Measurements from ENCODE around the gene ASB17. TPM values are rescaled to one million over a fixed set of nuclear protein-coding genes. Genes with fewer than 3 reads are reported as not detected.

The ASB17 gene, protein sequence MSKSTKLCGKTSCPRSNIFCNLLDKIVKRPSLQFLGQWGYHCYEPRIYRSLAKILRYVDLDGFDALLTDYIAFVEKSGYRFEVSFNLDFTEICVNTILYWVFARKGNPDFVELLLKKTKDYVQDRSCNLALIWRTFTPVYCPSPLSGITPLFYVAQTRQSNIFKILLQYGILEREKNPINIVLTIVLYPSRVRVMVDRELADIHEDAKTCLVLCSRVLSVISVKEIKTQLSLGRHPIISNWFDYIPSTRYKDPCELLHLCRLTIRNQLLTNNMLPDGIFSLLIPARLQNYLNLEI
- not detected in 2 replicates for total RNA-seq

DNA sequence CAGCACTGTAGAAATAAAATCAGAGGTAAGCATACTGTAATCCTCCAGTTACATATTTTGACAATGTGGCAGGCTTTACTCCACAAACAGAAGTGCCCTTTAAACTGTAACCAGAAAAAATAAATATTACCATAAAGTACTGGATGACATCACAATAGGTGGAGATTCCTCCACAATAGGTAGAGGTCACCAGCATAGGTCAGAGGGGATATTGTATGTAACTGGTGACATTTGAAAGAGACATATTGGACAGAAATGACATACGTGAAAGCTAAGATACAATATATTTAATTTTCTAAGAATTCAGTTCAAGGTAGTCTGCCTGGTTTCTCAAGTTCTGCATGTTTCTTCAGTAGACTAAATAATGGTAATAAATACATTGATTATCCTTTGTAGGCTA lies at the start of gene ASB17:
TSS of gene ASB17 (minus strand) at position 101 of the 400 bp plus-strand sequence. CDS start 113 bp downstream, outside the sequence.

Other genes starting within 250 kb of the ASB17 start
- 23.6 and 25.3 TPM in 2 replicates for gene ACADM, start 207.7 kb downstream of the ASB17 start, total RNA-seq
- 75.8 and 84.9 TPM in 2 replicates for gene RABGGTB, start 146.1 kb downstream of the ASB17 start, total RNA-seq
- 0.12 and 0.16 TPM in 2 replicates for gene MSH4, start 135.5 kb downstream of the ASB17 start, total RNA-seq
- gene ST6GALNAC3, start 142.3 kb upstream of the ASB17 start, total RNA-seq: 1.9 and 3.9 TPM in 2 replicates

Data from hair follicle dermal papilla cell (primary cell).